Heart left ventricle (tissue), 16 donors: ENCODE data around the gene RLBP1. TPM values are rescaled to one million over a fixed set of nuclear protein-coding genes. Genes with fewer than 3 reads are reported as not detected.

Experiments
- ATAC-seq, 4 donors: fragments of 200-7000 bp; cut with Tn5 transposase; one replicate each; pipeline ENCODE4 v1.9.1; 2020 to 2022; ENCODE audit warnings: moderate library complexity in 4 of 4, mild to moderate bottlenecking in 3 of 4, moderate number of reproducible peaks in 1 of 4
- DNase-seq, 5 donors: peaks; one replicate each; pipeline ENCODE4 v3.0.0-alpha.2; 2020
- H3K27ac ChIP-seq, 12 donors: fragments of 200-600 bp; sonication (generic) in 4 of 12; one replicate each; pipeline versions ENCODE4 v1.5.0 to v1.8.0; 2016 to 2022; ENCODE audit warnings: mild to moderate bottlenecking in 2 of 12
- H3K27me3 ChIP-seq, 9 donors: fragments of 200-600 bp; sonication (generic) in 2 of 9; one replicate each; pipeline versions ENCODE4 v1.5.1 to v1.8.0; 2016 to 2022; ENCODE audit warnings: mild to moderate bottlenecking in 3 of 9
- H3K36me3 ChIP-seq, 9 donors: fragments of 200-600 bp; sonication (generic) in 2 of 9; one replicate each; pipeline versions ENCODE4 v1.5.0 to v1.8.0; 2018 to 2022; ENCODE audit warnings: mild to moderate bottlenecking in 2 of 9
- H3K4me1 ChIP-seq, 12 donors: fragments of 200-600 bp; sonication (generic) in 4 of 12; one replicate each; pipeline versions ENCODE4 v1.5.0 to v1.8.0; 2016 to 2022; ENCODE audit warnings: mild to moderate bottlenecking in 3 of 12
- H3K4me3 ChIP-seq, 12 donors: fragments of 200-600 bp; sonication (generic) in 4 of 12; one replicate each; pipeline versions ENCODE4 v1.5.0 to v1.8.0; 2017 to 2022; ENCODE audit warnings: mild to moderate bottlenecking in 9 of 12, moderate library complexity in 4 of 12
- H3K9me3 ChIP-seq, 12 donors: fragments of 200-600 bp; sonication (generic) in 4 of 12; one replicate each; pipeline versions ENCODE4 v1.5.0 to v1.8.0; 2016 to 2022; ENCODE audit warnings: mild to moderate bottlenecking in 1 of 12
- POLR2A ChIP-seq, 2 donors: fragments of 450-650 bp; IDR thresholded peaks; one replicate each; pipeline ENCODE4 v1.6.1; 2017; ENCODE audit warnings: antibody characterized with exemption in 2 of 2, mild to moderate bottlenecking in 2 of 2, moderate library complexity in 2 of 2
- WGBS, 4 donors: extraction: QIAGEN DNeasy Blood & Tissue Kit in 2 of 4; methylation state at CpG; one replicate each; pipeline versions ENCODE4 v1.1.5 to v1.1.7; 2013 to 2018; 5-methylcytosine and 5-hydroxymethylcytosine counted together
- intact Hi-C, 10 donors: fragments of 100-400 bp; cut with DNase I; formaldehyde crosslinking; loops; one replicate each; pipeline versions ENCODE4 v1.11.1 to v1.14.2; 2022
- polyA plus RNA-seq, 2 donors: library from polyadenylated mRNA; stranded (reverse); fragments of 200-250 nt; gene quantifications; one replicate each; pipeline ENCODE4 v1.2.3, GENCODE V29; 2013
- total RNA-seq, 9 donors: library from RNA; depleted of rRNA in 2 of 9; stranded (reverse); fragments of >200 nt in 2 of 9; fragmentation: NEBNext Ultra II Directional in 3 of 9; extraction: Animal tissue kit (Norgen Biotek cat#: 25700) in 3 of 9; gene quantifications; one replicate each; pipeline versions ENCODE4 v1.1.0 to v1.2.4, GENCODE V29; 2016 to 2023
- TF ChIP-seq, protein P1 (sequence below), 12 donors: fragments of 200-600 bp; sonication (generic) in 4 of 12; IDR thresholded peaks; one replicate each; pipeline versions ENCODE4 v1.5.0 to v1.8.0; 2018 to 2022; ENCODE audit warnings: antibody characterized with exemption in 12 of 12, mild to moderate bottlenecking in 5 of 12
- donor health status: ischemic (EF 13 %, LVEDD 7.1; RV severe dilation, severe dysfunction).
- donor health status: healthy with polysubstance abuse.
- donor health status: DM: no; HTN: yes; CAD: no.
- donor health status: DM: no; HTN: no; CAD: no.
- donor health status: ischemic (EF 25% LVEDD 6.9; RV normal size, moderate dysfunction).
- donor health status: ischemic (EF 25% LVEDD 5.7; RV mildly dilated, moderate dysfunction).
- donor health status: healthy.
- donor health status: DM: yes; HTN: yes; CAD: no.
- donor health status: ischemic (EF 35%, LVEDD 5.7; RV mildly dilated, moderate dysfunction).
- donor health status: nonischemic (EF 11% LVEDD 7.7; RV severe dilation, severe dysfunction).
- donor health status: DM: yes; HTN: yes; CAD: no.
- donor health status: PGD.
- donor health status: ischemic (EF 29% LVEDD 5.4; RV normal size, mild dysfunction).
- donor health status: nonischemic (EF 23%, LVEDD 6.1; RV moderate dilation, normal function).

The RLBP1 gene
- total and polyA plus RNA-seq, 11 donors = not detected

DNA sequence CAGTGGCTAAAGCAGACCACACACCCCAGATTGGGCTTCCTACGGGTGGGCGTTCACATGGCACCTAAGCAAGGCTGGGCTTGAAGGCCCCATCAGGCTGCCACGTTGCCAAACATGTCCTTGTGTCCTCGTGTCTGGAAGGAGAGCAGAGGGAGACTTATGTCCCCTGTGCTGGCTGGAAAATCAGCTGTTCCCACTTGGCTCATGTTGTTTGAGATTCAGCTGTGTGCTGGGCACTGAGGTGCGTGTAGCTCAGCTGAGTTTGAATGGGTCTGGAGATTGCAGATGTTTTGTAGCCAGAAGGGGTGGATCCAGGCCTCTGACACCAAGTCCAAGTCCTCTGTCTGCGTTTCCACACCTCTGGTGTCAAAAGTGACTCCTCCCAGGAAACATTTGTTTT is 34.6 kb downstream of the RLBP1 start:
- peaks cover 2 to 94% (median 88%) of the 10 kb centered on the region in 9 donors for H3K36me3 ChIP-seq
- H3K27me3 ChIP-seq = no peaks in the 10 kb centered on the region
- H3K9me3 ChIP-seq = no peaks in the 10 kb centered on the region
- DNase-seq (no peak), ATAC-seq (peak in 2 of 4 donors; percentile 27 to 40)
- no peak overlapping the region for H3K27ac ChIP-seq
- no peak overlapping the region for H3K4me3 ChIP-seq
- H3K4me1 ChIP-seq = peaks cover 0 to 5% (median 0%) of the 10 kb centered on the region in 12 donors
- intact Hi-C loops = no loop called here
- TF ChIP-seq POLR2A (IDR thresholded peaks at IDR 0.05) = no peak
- TF ChIP-seq, protein P1, sequence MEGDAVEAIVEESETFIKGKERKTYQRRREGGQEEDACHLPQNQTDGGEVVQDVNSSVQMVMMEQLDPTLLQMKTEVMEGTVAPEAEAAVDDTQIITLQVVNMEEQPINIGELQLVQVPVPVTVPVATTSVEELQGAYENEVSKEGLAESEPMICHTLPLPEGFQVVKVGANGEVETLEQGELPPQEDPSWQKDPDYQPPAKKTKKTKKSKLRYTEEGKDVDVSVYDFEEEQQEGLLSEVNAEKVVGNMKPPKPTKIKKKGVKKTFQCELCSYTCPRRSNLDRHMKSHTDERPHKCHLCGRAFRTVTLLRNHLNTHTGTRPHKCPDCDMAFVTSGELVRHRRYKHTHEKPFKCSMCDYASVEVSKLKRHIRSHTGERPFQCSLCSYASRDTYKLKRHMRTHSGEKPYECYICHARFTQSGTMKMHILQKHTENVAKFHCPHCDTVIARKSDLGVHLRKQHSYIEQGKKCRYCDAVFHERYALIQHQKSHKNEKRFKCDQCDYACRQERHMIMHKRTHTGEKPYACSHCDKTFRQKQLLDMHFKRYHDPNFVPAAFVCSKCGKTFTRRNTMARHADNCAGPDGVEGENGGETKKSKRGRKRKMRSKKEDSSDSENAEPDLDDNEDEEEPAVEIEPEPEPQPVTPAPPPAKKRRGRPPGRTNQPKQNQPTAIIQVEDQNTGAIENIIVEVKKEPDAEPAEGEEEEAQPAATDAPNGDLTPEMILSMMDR (IDR thresholded peaks at IDR 0.05) = no peak
- 62 to 84% (median 69%) methylated on average over 6 of the region's 6 CpGs for WGBS, 4 donors

DNA sequence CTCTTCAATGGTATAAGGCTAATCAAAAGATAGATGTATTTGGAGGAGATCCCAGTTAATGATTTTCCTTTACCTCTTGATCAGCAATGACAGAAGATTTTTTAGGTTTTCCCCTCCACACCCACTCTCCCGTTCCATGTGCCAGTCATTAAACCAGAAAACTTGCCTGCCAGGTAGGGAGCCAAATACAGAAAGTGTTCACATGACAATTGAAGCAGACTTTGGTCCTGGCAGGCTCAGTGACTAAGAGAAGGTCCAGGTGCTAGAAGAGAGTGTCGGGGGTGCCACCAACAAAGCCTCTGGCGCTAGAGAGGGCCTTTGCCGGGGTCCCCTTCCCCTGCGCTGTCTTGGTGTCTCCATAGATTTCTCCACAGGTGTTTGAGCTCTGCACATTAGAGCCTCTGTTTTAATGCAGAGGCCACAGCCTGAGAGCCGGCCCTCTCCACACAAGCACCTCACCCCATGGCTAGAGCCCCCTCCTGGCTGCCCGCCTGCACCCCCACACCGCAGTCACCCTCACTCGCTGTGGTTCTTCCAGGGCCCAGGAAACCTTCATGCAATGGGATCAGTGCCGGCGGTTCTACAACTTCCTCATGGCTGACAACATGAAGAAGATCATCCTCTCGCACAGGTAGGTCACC is 36.4 kb downstream of the RLBP1 start:
- Histone ChIP-seq H3K4me3 (no peak overlapping the region), H3K27ac (no peak overlapping the region), H3K27me3 (no peaks in the 10 kb centered on the region), H3K4me1 (peaks cover 0 to 5% (median 0%) of the 10 kb centered on the region in 12 donors), H3K36me3 (peaks cover 2 to 88% (median 71%) of the 10 kb centered on the region in 9 donors), H3K9me3 (no peaks in the 10 kb centered on the region)
- DNase-seq = no peak
- ATAC-seq = no peak
- WGBS, 4 donors = 90 to 98% (median 96%) methylated on average over 12 of the region's 12 CpGs
- TF ChIP-seq, protein P1 (IDR thresholded peaks at IDR 0.05) = no peak
- no peak for TF ChIP-seq POLR2A (IDR thresholded peaks at IDR 0.05)
- intact Hi-C loops = loop anchor here in 1 of 10 donors (5.0 kb wide), 1 partner anchor 278 kb away; no protein-coding TSS in a partner anchor

DNA sequence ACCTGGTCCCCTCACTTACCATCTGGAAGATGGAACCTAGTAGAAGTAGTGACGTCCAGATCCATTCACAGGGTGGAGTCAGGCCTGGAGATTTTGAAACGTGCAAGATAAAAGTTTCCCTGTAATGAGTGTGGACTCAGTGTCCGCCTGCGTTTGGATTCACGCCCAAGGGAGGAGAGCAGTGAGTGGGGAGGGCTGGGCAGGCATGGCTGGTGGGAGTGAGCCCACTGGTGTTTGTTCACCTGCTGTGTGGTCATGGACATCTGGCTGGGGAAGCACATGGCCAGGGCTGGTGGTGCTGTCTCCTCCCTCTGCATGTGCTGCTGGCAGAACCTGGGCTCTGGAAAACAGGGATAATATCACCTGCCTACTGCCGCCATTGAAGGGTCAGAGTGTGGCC is 37.0 kb downstream of the RLBP1 start:
- Histone ChIP-seq H3K36me3 (peaks cover 2 to 88% (median 71%) of the 10 kb centered on the region in 9 donors), H3K27me3 (no peaks in the 10 kb centered on the region), H3K4me3 (no peak overlapping the region), H3K4me1 (peaks cover 0 to 10% (median 0%) of the 10 kb centered on the region in 12 donors), H3K9me3 (no peaks in the 10 kb centered on the region), H3K27ac (no peak overlapping the region)
- DNase-seq = peak in 1 of 5 donors; percentile 34
- WGBS, 4 donors = 57 to 71% (median 63%) methylated on average over 5 to 6 of the region's 6 CpGs
- TF ChIP-seq, protein P1 (IDR thresholded peaks at IDR 0.05) = no peak
- TF ChIP-seq POLR2A (IDR thresholded peaks at IDR 0.05) = no peak
- ATAC-seq = peak in 3 of 4 donors; percentile 40 to 52 (median 49)
- intact Hi-C loops = loop anchor here in 1 of 10 donors (5.0 kb wide), 1 partner anchor 277 kb away; no protein-coding TSS in a partner anchor

DNA sequence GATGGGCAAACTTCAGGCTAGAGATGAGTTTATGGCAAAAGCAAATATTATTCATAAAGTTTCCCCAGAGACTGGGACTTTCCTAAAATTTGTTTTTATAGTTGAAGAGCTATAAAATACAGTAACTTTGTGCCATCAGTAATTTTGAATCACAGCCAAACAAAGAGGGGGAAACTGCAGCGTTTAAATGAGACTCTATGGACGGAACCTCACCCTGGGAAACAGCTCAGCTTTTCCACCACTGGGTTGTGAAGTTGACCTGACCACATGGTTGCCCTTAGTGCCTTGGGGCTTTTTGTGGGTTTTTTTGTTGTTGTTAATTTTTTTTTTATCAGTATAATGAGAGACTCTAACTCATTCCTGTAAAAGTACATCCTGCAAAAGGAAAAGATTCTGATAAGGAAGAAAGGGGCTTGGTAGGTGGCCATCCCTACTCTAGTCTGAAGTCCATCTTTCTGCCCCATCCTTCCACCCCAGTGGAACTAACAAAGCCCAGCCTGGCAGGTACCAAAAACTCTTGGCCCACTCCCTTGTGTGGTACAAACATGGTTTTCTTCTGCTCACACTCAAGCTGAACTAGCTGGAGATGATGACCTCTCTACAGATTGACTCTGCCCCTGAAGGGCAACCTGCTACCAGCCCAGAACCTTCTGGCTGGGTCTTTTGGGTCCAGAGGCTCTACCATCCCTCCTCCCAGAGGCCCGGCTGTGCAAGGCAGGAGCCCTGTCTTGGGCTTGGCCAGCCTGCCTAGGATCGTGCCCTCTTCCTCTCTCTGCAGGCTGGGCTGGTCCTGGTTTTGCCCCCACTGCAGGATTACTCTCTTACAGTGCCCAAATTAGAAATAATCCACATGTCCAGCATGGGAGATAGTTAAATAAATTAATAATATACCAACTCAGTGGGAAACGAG is 41.2 kb downstream of the RLBP1 start:
- DNase-seq (no peak), ATAC-seq (no peak)
- Histone ChIP-seq H3K36me3 (peaks cover 2 to 86% (median 69%) of the 10 kb centered on the region in 9 donors), H3K27me3 (no peaks in the 10 kb centered on the region), H3K9me3 (no peaks in the 10 kb centered on the region), H3K27ac (peak overlapping the region in 1 of 12 donors; percentile 23), H3K4me3 (no peak overlapping the region), H3K4me1 (peaks cover 0 to 26% (median 12%) of the 10 kb centered on the region in 12 donors)
- TF ChIP-seq, protein P1 (IDR thresholded peaks at IDR 0.05) = no peak
- TF ChIP-seq POLR2A (IDR thresholded peaks at IDR 0.05) = no peak
- WGBS, 4 donors = 72 to 80% (median 77%) methylated on average over 5 of the region's 5 CpGs
- intact Hi-C loops = loop anchor here in 9 of 10 donors (2.0 to 10.0 kb wide), 9 partner anchors 43 to 285 kb away; partner anchors contain the start of genes HAPLN3 (in 3 of the 9) and ABHD2 (in 1 of the 9)
